ENCODE results near the gene ZG16. TPM values are rescaled to one million over a fixed set of nuclear protein-coding genes. Genes with fewer than 3 reads are reported as not detected.

ZG16 gene
- total RNA-seq, 1 donor from 2014 or later, result not detected

- no peak for TF ChIP-seq CTCF (IDR thresholded peaks at IDR 0.05; ENCODE audit: borderline replicate concordance)
- Histone ChIP-seq H3K27ac (replicated peaks) (peak overlapping the region; percentile 87), H3K4me1 (peaks cover 92% of the 10 kb centered on the region), H3K9me3 (replicated peaks) (no peaks in the 10 kb centered on the region), H3K27me3 (ENCODE audit: low read depth) (no peaks in the 10 kb centered on the region), H3K4me3 (peak overlapping the region; percentile 81), H3K36me3 (peaks cover 22% of the 10 kb centered on the region)
- intact Hi-C loops (cut with micrococcal nuclease), result no loop called here
- no peak for DNase-seq
These were observed 43.6 kb downstream of the ZG16 start for GRCh38 chr16:29821643-29822115.

GRCh38 chr16:29824589-29825144 lies 46.6 kb downstream of the ZG16 start:
- Histone ChIP-seq H3K9me3 (replicated peaks) (no peaks in the 10 kb centered on the region), H3K27me3 (ENCODE audit: low read depth) (no peaks in the 10 kb centered on the region), H3K27ac (replicated peaks) (peak overlapping the region; percentile 87), H3K4me1 (peaks cover 88% of the 10 kb centered on the region), H3K4me3 (peak overlapping the region; percentile 21), H3K36me3 (peaks cover under 1% of the 10 kb centered on the region)
- no peak for TF ChIP-seq CTCF (IDR thresholded peaks at IDR 0.05; ENCODE audit: borderline replicate concordance)
- DNase-seq, result no peak
- intact Hi-C loops (cut with micrococcal nuclease), result no loop called here

GRCh38 chr16:29825145-29826044 lies 47.3 kb downstream of the ZG16 start:
- Histone ChIP-seq H3K9me3 (replicated peaks) (no peaks in the 10 kb centered on the region), H3K4me3 (peak overlapping the region; percentile 21), H3K27me3 (ENCODE audit: low read depth) (no peaks in the 10 kb centered on the region), H3K27ac (replicated peaks) (peak overlapping the region; percentile 87), H3K4me1 (peaks cover 86% of the 10 kb centered on the region), H3K36me3 (peaks cover 4% of the 10 kb centered on the region)
- DNase-seq, result peak; percentile 67
- intact Hi-C loops (cut with micrococcal nuclease), result no loop called here
- no peak for TF ChIP-seq CTCF (IDR thresholded peaks at IDR 0.05; ENCODE audit: borderline replicate concordance)

GRCh38 chr16:29826342-29826695 lies 48.3 kb downstream of the ZG16 start:
- H3K36me3 ChIP-seq, result peaks cover 12% of the 10 kb centered on the region
- no peak for TF ChIP-seq CTCF (IDR thresholded peaks at IDR 0.05; ENCODE audit: borderline replicate concordance)
- DNase-seq, result no peak
- intact Hi-C loops (cut with micrococcal nuclease), result no loop called here
- H3K27me3 ChIP-seq (ENCODE audit: low read depth), result no peaks in the 10 kb centered on the region
- H3K9me3 ChIP-seq (replicated peaks), result no peaks in the 10 kb centered on the region
- peaks cover 82% of the 10 kb centered on the region for H3K4me1 ChIP-seq
- H3K27ac ChIP-seq (replicated peaks), result peak overlapping the region; percentile 87
- H3K4me3 ChIP-seq, result no peak overlapping the region

GRCh38 chr16:29830774-29831173 lies 52.7 kb downstream of the ZG16 start:
- Histone ChIP-seq H3K27me3 (ENCODE audit: low read depth) (no peaks in the 10 kb centered on the region), H3K9me3 (replicated peaks) (no peaks in the 10 kb centered on the region), H3K27ac (replicated peaks) (no peak overlapping the region), H3K4me1 (peaks cover 44% of the 10 kb centered on the region), H3K4me3 (no peak overlapping the region), H3K36me3 (peaks cover 50% of the 10 kb centered on the region)
- no peak for DNase-seq
- intact Hi-C loops (cut with micrococcal nuclease), result no loop called here
- TF ChIP-seq CTCF (IDR thresholded peaks at IDR 0.05; ENCODE audit: borderline replicate concordance), result no peak
